K562 (cell line): ENCODE results near the gene MRNIP. TPM values are rescaled to one million over a fixed set of nuclear protein-coding genes. Genes with fewer than 3 reads are reported as not detected.

Experiments used
- ATAC-seq: fragments of 200-7000 bp; cut with Tn5 transposase; 3 replicates; pipeline ENCODE4 v1.9.1; 2020; ENCODE audit warnings: moderate library complexity
- BruUV-seq: library from RNA; stranded (reverse); fragments of 400-500 nt; replicated peaks from 2 replicates; lab custom pipeline; 2021; lab: Mats Ljungman, UMichigan
- CTCF ChIA-PET: fragments of 300-600 bp; formaldehyde crosslinking; extraction: SDS; loops from one replicate; lab custom pipeline; 2021; ENCODE audit warnings: low intra/inter-chr PET ratio; lab: Yijun Ruan, JAX
- POLR2A ChIA-PET: fragments of 300-600, 350-650 bp; sonication (Branson Sonifier 250); formaldehyde crosslinking; extraction: SDS; loops from one replicate; lab custom pipeline; 2021; ENCODE audit warnings: antibody characterized with exemption, inconsistent platforms; lab: Yijun Ruan, JAX
- DNase-seq, 4 experiments: peaks; one replicate each; pipeline versions ENCODE4 v3.0.0 to v3.0.0-alpha.2; 2011 to 2018; ENCODE audit warnings: low spot score in 3 of 4, mixed read lengths in 3 of 4; ENCODE audit errors: extremely low read depth in 1 of 4
- FAIRE-seq: peaks from 2 replicates; lab custom pipeline; 2011; peaks lifted over from hg19 to GRCh38; lab: Jason Lieb, UNC
- H2AFZ ChIP-seq: 2 replicates; pipeline ENCODE4 v1.6.0; 2011; ENCODE audit warnings: low read depth, low read length, control low read depth, inconsistent platforms
- H3K27ac ChIP-seq: fragments of 200-600 bp; 3 replicates; pipeline ENCODE4 v1.8.0; 2011; ENCODE audit warnings: low read depth, mild to moderate bottlenecking, control low read depth, inconsistent platforms, low read length, moderate library complexity, mixed read lengths; ENCODE audit errors: extremely low read depth
- H3K27me3 ChIP-seq, 2 experiments: fragments of 300-600 bp in 1 of 2; 2 replicates in 1 of 2; 3 replicates in 1 of 2; pipeline versions ENCODE4 v1.6.0 to v1.8.0; 2011; ENCODE audit warnings: inconsistent platforms in 2 of 2, low read length in 2 of 2, mild to moderate bottlenecking in 1 of 2, mixed read lengths in 1 of 2, moderate library complexity in 1 of 2; ENCODE audit not compliant: control insufficient read depth in 2 of 2, insufficient read depth in 2 of 2
- H3K36me3 ChIP-seq: fragments of 300-600 bp; 3 replicates; pipeline ENCODE4 v1.8.0; 2011; ENCODE audit warnings: mild to moderate bottlenecking, low read length, inconsistent platforms; ENCODE audit not compliant: control insufficient read depth, insufficient read depth
- H3K4me1 ChIP-seq, 2 experiments: fragments of 200-600 bp in 1 of 2; replicated peaks in 1 of 2; 2 replicates in 1 of 2; 3 replicates in 1 of 2; pipeline versions ENCODE4 v1.5.1 to v1.8.0; 2011; ENCODE audit warnings: inconsistent platforms in 2 of 2, low read length in 2 of 2, mild to moderate bottlenecking in 1 of 2, mixed read lengths in 1 of 2, moderate library complexity in 1 of 2; ENCODE audit not compliant: control insufficient read depth in 2 of 2, insufficient read depth in 2 of 2
- H3K4me2 ChIP-seq: 2 replicates; pipeline ENCODE4 v1.6.1; 2011; ENCODE audit warnings: low read length, control low read depth, inconsistent platforms, mixed read lengths; ENCODE audit not compliant: insufficient read depth
- H3K4me3 ChIP-seq: fragments of 200-600 bp; sonication (generic), shearing (Covaris generic); 2 replicates; pipeline ENCODE4 v1.5.1; 2016; ENCODE audit warnings: control low read depth, inconsistent platforms
- H3K79me2 ChIP-seq: fragments of 200-600 bp; 3 replicates; pipeline ENCODE4 v1.8.0; 2011; ENCODE audit warnings: low read length, inconsistent platforms; ENCODE audit not compliant: control insufficient read depth, insufficient read depth
- H3K9ac ChIP-seq, 2 experiments: 2 replicates each; pipeline versions ENCODE4 v1.6.0 to v1.6.1; 2011; ENCODE audit warnings: low read depth in 2 of 2, low read length in 2 of 2, control low read depth in 1 of 2, inconsistent platforms in 1 of 2, mild to moderate bottlenecking in 1 of 2, mixed read lengths in 1 of 2; ENCODE audit not compliant: insufficient read depth in 1 of 2
- H3K9me1 ChIP-seq: one replicate; pipeline ENCODE4 v1.6.0; 2011; ENCODE audit warnings: inconsistent platforms, mild to moderate bottlenecking, low read length, moderate library complexity; ENCODE audit not compliant: control insufficient read depth, insufficient read depth
- H3K9me3 ChIP-seq: replicated peaks from 2 replicates; pipeline ENCODE4 v1.5.1; 2011; ENCODE audit warnings: low read depth, low read length, inconsistent platforms; ENCODE audit not compliant: control insufficient read depth, insufficient read depth
- H4K20me1 ChIP-seq: replicated peaks from 2 replicates; pipeline ENCODE4 v1.6.1; 2011; ENCODE audit warnings: low read length, inconsistent platforms, mixed read lengths; ENCODE audit not compliant: control insufficient read depth, insufficient read depth
- DDX20 ChIP-seq: fragments of 450-650 bp; IDR thresholded peaks from 2 replicates; pipeline ENCODE4 v1.6.1; 2016; ENCODE audit warnings: missing genetic modification characterization, low read depth, mild to moderate bottlenecking, missing compliant biosample characterization, moderate library complexity
- EGR1 ChIP-seq: fragments of 450-650 bp; conservative IDR thresholded peaks from 2 replicates; pipeline ENCODE4 v1.6.1; 2017; ENCODE audit warnings: mild to moderate bottlenecking
- POLR2G ChIP-seq: fragments of 200-400 bp; formaldehyde crosslinking; IDR thresholded peaks from 2 replicates; pipeline ENCODE4 v1.6.1; 2017; ENCODE audit warnings: low read depth, mild to moderate bottlenecking, antibody characterized with exemption, low read length, moderate library complexity
- STAG1 ChIP-seq: sonication (generic); formaldehyde crosslinking; IDR thresholded peaks from 2 replicates; pipeline ENCODE4 v1.5.0; 2020; ENCODE audit warnings: missing genetic modification reagents, borderline replicate concordance
- WGBS: fragments of 100-300 bp; shearing (Covaris generic); methylation state at CpG from one replicate; pipeline ENCODE4 v1.1.6; 2016; ENCODE audit warnings: low coverage, mixed read lengths; ENCODE audit not compliant: insufficient coverage; ENCODE audit errors: missing lambda C conversion rate; 5-methylcytosine and 5-hydroxymethylcytosine counted together
- in situ Hi-C: fragments of 300-500 bp; cut with MboI; formaldehyde crosslinking; loops from 4 replicates; pipeline ENCODE4 v1.15.0; 2018; ENCODE audit warnings: inconsistent platforms, mixed read lengths
- intact Hi-C: fragments of 100-400 bp; cut with micrococcal nuclease; formaldehyde crosslinking; loops from 2 replicates; pipeline ENCODE4 v1.14.2; 2022
- polyA plus RNA-seq, 8 experiments: library from polyadenylated mRNA; depleted of rRNA in 4 of 8; stranded (reverse) in 5 of 8; unstranded in 3 of 8; fragments of >200 nt; fragmentation: Nextera tagmentation in 2 of 8; fragmentation: Illumina TruSeq in 1 of 8; extraction: Ambion mirVana in 2 of 8; extraction: Trizol in 1 of 8; gene quantifications; 2 replicates each; pipeline versions ENCODE4 v1.2.1 to v1.2.3, GENCODE V29; 2011 to 2014; ENCODE audit warnings: inconsistent platforms in 1 of 8, missing spikeins in 1 of 8
- total RNA-seq, 7 experiments: library from RNA; depleted of rRNA in 6 of 7; stranded (reverse); fragments of >200 nt in 6 of 7; fragmentation: Illumina TruSeq in 2 of 7; extraction: Trizol in 2 of 7; gene quantifications; 2 replicates each; pipeline versions ENCODE4 v1.2.1 to v1.2.3, GENCODE V29; 2011 to 2021; ENCODE audit warnings: low replicate concordance in 1 of 7

MRNIP gene
- total and polyA plus RNA-seq, 9 of the 15 experiments (the other 6 are each of a cell fraction or from before 2014, with no cell fraction given): 3.6 to 39.0 (median 16.8) TPM

DNA sequence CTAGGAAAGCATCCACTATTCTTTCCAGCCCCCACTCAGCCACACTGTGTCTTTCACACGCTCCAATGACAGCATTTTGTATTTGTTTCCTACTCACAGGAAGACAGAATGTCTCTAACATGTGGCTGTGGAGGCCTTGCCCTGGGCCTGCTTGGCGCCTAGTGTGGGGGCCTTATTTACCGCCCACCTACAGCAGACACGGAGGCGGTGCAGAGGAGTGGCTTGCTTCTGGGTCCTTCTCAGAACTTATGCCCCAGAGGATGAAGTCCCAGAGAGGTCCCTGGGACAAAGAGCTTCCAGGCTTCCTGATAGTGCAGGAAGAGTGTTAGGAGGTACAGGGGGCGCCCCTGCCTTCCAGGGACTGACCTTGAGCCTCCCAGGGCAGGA, 8.5 kb upstream of the MRNIP start:
- in situ Hi-C loops: no loop called here
- BruUV-seq: no TSS peak
- intact Hi-C loops: no loop called here
- whole genome bisulfite sequencing: 93% methylated on average over 6 of the region's 6 CpGs
- Histone ChIP-seq H3K27ac (no peak overlapping the region), H3K79me2 (no peaks in the 10 kb centered on the region), H3K27me3 (no peaks in the 10 kb centered on the region), H3K9me1 (peaks cover 2% of the 10 kb centered on the region), H3K4me1 (peaks cover 0 to 26% of the 10 kb centered on the region in 2 experiments; a peak in 3 of 5 replicates), H3K9ac (peak overlapping the region in 1 of 2 experiments; percentile 57; a peak in 1 of 4 replicates), H2AFZ (no peak overlapping the region), H4K20me1 (no peaks in the 10 kb centered on the region), H3K36me3 (peaks cover 72% of the 10 kb centered on the region; the same call in 2 of the 3 replicates), H3K9me3 (no peaks in the 10 kb centered on the region), H3K4me2 (no peak overlapping the region), H3K4me3 (no peak overlapping the region)
- ChIA-PET POLR2A (interaction anchor here (1.0 kb wide), 1 partner anchor 34 kb away, joined by 3 read pairs; no protein-coding TSS in a partner anchor), CTCF (interaction anchor here (0.5 kb wide), 1 partner anchor 41 kb away, joined by 3 read pairs; no protein-coding TSS in a partner anchor)
- DNase-seq: no peak
- FAIRE-seq: no peak
- TF ChIP-seq EGR1: peak; percentile 34
- TF ChIP-seq STAG1 (CRISPR knock-in tag): no peak
- ATAC-seq: no peak

DNA sequence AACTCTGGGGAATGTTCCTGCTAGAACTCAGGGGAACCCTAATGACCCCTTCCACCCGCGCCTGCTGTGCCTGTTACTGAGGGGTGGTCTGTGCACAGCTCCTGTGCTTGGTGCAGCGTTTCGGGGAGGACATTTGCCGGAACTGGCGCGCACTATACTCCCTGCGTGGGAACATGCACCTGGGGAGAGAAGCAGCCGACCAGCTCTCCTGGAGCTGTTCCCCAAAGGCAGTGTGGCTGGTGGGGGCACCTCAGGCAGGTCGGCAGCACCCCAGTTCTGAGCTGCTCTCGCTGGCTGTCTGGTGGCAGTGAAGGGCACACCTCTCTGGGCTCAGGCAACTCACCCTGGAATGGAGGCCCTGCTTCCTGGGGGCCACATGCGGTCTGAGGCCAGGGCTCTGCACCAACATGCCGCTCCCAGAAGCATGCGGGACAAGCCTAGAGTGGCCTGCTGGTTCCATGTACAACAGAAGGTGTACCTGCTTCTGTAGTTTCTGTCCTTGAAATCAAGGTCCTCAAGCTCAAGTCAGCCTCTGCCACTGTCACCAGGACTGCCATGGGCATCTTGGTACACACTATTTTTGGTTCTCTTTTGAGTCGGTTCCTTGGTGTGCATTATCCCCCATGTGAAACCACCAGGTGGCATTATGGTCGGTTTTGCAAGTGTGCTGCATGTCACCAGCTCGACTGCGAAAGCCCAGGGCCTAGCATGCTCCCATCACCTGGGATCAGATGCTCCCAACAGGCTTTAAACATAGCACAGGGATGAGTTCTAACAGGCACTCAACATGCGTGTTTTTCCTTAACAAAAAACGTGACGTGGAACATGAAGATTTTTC, 7.8 kb upstream of the MRNIP start:
- BruUV-seq: no TSS peak
- in situ Hi-C loops: no loop called here
- WGBS: 87% methylated on average over 18 of the region's 21 CpGs

More for the DNA sequence above, 7.8 kb upstream of the MRNIP start:
- H3K27me3 ChIP-seq: no peaks in the 10 kb centered on the region
- no peak overlapping the region for H3K4me3 ChIP-seq
- H3K36me3 ChIP-seq: peaks cover 76% of the 10 kb centered on the region; the same call in 2 of the 3 replicates
- FAIRE-seq: no peak
- no peak for TF ChIP-seq DDX20 (tag)
- TF ChIP-seq POLR2G: peak; percentile 55; the same call in 1 of the 2 replicates
- H4K20me1 ChIP-seq: no peaks in the 10 kb centered on the region
- no peak overlapping the region for H2AFZ ChIP-seq
- H3K9me1 ChIP-seq: peaks cover 2% of the 10 kb centered on the region
- H3K27ac ChIP-seq: no peak overlapping the region
- H3K4me2 ChIP-seq: no peak overlapping the region
- H3K9me3 ChIP-seq: no peaks in the 10 kb centered on the region
- ATAC-seq: no peak
- ChIA-PET POLR2A (interaction anchor here (0.6 to 1.0 kb wide), 3 partner anchors 8 to 458 kb away, joined by 3 read pairs; no protein-coding TSS in a partner anchor), CTCF (interaction anchor here (0.5 kb wide), 1 partner anchor 42 kb away, joined by 3 read pairs; no protein-coding TSS in a partner anchor)
- H3K79me2 ChIP-seq: no peaks in the 10 kb centered on the region
- H3K9ac ChIP-seq: peak overlapping the region in 1 of 2 experiments; percentile 74; a peak in 2 of 4 replicates
- peaks cover 0 to 26% of the 10 kb centered on the region in 2 experiments; a peak in 3 of 5 replicates for H3K4me1 ChIP-seq
- DNase-seq: no peak
- intact Hi-C loops: no loop called here
